Chondrocyte (in vitro differentiated cells): ENCODE results near the gene TMEM121B. TPM values are rescaled to one million over a fixed set of nuclear protein-coding genes. Genes with fewer than 3 reads are reported as not detected.
A peak's percentile ranks its signal among the peaks of the same experiment; 100 is the strongest.

Experiments
- DNase-seq: peaks from one replicate; pipeline ENCODE4 v3.0.0; 2021; ENCODE audit warnings: mixed read lengths, low spot score
- H3K27ac Mint-ChIP-seq: one replicate; pipeline ENCODE4 v1.8.0; 2021; ENCODE audit warnings: mild to moderate bottlenecking, moderate library complexity, mixed read lengths; ENCODE audit not compliant: unreplicated experiment
- H3K27me3 Mint-ChIP-seq: 2 replicates; pipeline ENCODE4 v1.8.0; 2021; ENCODE audit warnings: low read depth, mixed read lengths
- H3K36me3 Mint-ChIP-seq: 2 replicates; pipeline ENCODE4 v1.8.0; 2021; ENCODE audit warnings: low read depth, mixed read lengths
- H3K4me1 Mint-ChIP-seq: 2 replicates; pipeline ENCODE4 v1.8.0; 2021; ENCODE audit warnings: low read depth, mild to moderate bottlenecking, mixed read lengths
- H3K4me3 Mint-ChIP-seq: one replicate; pipeline ENCODE4 v1.8.0; 2021; ENCODE audit warnings: mild to moderate bottlenecking, moderate library complexity, mixed read lengths; ENCODE audit not compliant: unreplicated experiment
- H3K9me3 Mint-ChIP-seq: 2 replicates; pipeline ENCODE4 v1.8.0; 2021; ENCODE audit warnings: low read depth, mixed read lengths
- total RNA-seq: library from RNA; stranded (reverse); gene quantifications from 3 replicates; pipeline ENCODE4 v1.2.1, GENCODE V29; 2021
- TF ChIP-seq, protein P1 (sequence below): fragments of 200-600 bp; sonication (generic); IDR thresholded peaks from 2 replicates; pipeline ENCODE4 v1.5.0; 2021; ENCODE audit warnings: antibody characterized with exemption, mild to moderate bottlenecking, moderate library complexity

TMEM121B gene
- total RNA-seq, 1 donor from 2014 or later, result 0.87 TPM

DNA sequence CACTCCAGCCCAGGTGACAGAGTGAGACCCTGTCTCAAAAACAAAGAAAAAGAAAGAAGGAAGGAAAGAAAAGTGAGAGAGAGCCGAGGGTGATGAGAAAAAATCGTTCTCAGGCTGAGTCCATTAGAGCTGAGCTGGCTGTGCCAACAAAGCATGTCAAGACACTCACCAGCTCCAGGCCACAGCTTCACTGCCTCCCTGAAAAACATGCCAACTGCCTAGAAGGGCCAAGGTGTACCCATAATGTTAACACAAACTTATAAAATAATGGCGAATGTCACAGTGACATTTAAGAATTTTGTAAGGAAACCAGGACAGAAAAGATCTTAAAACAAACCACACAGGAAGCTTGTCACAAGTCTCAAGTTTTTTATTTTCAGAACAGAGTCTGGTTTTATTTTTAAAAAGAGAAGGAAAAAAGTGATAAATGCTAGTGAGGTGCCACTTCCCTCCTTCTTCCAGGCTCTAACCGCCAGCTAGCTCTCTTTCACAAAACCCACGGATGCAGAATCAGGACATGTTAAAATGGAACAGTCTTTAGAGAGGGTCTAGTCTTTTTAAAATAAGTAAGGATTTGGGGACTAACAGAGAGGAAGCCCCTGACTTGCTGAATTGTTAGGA, 5.1 kb downstream of the TMEM121B start:
- DNase-seq, result no peak
- H3K27me3 Mint-ChIP-seq, result no peaks in the 10 kb centered on the region
- no peak overlapping the region for H3K4me3 Mint-ChIP-seq
- no peaks in the 10 kb centered on the region for H3K36me3 Mint-ChIP-seq
- no peak overlapping the region for H3K27ac Mint-ChIP-seq
- H3K9me3 Mint-ChIP-seq, result peaks cover 6% of the 10 kb centered on the region
- TF ChIP-seq, protein P1, sequence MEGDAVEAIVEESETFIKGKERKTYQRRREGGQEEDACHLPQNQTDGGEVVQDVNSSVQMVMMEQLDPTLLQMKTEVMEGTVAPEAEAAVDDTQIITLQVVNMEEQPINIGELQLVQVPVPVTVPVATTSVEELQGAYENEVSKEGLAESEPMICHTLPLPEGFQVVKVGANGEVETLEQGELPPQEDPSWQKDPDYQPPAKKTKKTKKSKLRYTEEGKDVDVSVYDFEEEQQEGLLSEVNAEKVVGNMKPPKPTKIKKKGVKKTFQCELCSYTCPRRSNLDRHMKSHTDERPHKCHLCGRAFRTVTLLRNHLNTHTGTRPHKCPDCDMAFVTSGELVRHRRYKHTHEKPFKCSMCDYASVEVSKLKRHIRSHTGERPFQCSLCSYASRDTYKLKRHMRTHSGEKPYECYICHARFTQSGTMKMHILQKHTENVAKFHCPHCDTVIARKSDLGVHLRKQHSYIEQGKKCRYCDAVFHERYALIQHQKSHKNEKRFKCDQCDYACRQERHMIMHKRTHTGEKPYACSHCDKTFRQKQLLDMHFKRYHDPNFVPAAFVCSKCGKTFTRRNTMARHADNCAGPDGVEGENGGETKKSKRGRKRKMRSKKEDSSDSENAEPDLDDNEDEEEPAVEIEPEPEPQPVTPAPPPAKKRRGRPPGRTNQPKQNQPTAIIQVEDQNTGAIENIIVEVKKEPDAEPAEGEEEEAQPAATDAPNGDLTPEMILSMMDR, result no peak
- no peaks in the 10 kb centered on the region for H3K4me1 Mint-ChIP-seq

DNA sequence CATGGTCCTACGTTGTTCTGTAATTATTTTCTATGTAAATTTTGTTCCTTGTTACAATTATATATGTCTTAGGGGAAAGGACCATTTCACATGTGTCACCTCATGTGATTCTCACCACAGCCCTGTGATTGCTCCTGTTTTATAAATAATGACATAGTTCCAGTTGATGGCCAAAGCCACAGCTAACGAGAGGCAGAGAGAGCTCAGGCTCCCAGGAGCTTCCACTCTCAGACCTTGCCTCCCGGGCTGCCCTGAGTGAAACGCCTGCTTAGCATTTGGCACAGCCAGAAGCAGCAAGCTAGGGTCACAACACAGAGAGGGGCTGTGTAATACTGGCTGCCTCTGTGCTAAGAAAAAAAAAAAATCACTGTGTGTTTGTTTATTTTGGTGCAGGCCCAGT, 5.9 kb downstream of the TMEM121B start:
- H3K4me1 Mint-ChIP-seq, result no peaks in the 10 kb centered on the region

DNA sequence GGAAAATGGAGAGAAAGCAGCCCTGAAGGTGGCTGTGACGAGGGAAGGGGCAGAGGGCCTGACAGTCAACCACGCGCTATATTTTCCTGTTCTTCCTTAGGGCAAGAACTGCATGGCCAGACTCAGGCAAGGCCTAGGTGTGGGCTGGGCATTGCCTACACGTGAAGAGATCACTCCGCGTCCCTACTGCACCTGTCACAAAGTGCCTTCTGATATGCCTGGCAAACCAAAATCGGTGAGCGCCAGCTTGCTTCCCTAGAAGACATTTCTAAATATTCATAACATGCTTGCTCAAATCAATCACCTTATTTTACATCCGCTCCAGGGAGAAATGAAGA, 6.3 kb downstream of the TMEM121B start:
- peaks cover 2% of the 10 kb centered on the region for H3K36me3 Mint-ChIP-seq
- DNase-seq, result peak; percentile 38
- peaks cover 6% of the 10 kb centered on the region for H3K9me3 Mint-ChIP-seq
- H3K27ac Mint-ChIP-seq, result no peak overlapping the region
- H3K4me3 Mint-ChIP-seq, result no peak overlapping the region
- TF ChIP-seq, protein P1, result no peak
- no peaks in the 10 kb centered on the region for H3K4me1 Mint-ChIP-seq
- H3K27me3 Mint-ChIP-seq, result no peaks in the 10 kb centered on the region

More for the DNA sequence above, 5.9 kb downstream of the TMEM121B start:
- TF ChIP-seq, protein P1, result no peak
- Mint-ChIP-seq H3K36me3 (peaks cover 1% of the 10 kb centered on the region), H3K4me3 (no peak overlapping the region), H3K27ac (no peak overlapping the region), H3K9me3 (peaks cover 6% of the 10 kb centered on the region), H3K27me3 (no peaks in the 10 kb centered on the region)
- DNase-seq, result peak; percentile 34

DNA sequence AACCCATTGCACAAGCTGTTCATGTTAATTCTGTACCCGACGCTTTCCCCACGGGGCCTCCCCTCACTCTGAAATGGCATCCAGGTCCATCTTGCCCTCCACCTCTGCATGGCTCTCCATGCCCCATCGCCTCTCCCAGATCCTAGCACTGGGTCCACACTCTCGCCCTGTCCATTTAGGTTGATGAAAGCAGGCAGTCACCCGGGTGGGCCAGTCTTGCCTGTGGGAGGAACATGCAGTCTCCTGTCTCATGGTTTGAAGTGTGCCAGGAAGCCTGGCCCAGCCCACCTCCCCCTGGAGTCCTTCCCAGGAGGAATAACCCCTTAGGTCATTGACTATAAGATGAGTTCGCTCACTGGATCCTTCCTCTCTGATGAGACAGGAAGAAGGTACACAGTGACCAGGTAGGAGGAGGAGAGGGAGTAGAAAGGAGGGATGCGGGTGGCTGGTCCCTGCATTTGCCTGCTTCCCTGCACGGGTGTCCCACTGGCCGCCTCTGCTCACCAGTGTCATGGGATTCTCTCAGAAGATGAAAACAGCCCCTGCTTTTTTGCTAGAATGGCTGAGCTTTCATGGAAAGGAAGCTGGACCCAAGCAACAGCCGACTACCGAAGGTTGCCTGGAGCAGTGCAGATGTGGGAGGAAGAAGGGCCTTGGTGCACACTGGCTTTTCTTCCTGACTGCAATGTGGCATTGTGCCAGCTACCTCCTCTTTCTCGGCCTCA, 6.8 kb downstream of the TMEM121B start:
- no peaks in the 10 kb centered on the region for H3K4me1 Mint-ChIP-seq
- DNase-seq, result peak; percentile 55
- H3K9me3 Mint-ChIP-seq, result peaks cover 6% of the 10 kb centered on the region
- no peaks in the 10 kb centered on the region for H3K27me3 Mint-ChIP-seq
- peaks cover 5% of the 10 kb centered on the region for H3K36me3 Mint-ChIP-seq
- H3K4me3 Mint-ChIP-seq, result no peak overlapping the region
- TF ChIP-seq, protein P1, result no peak
- H3K27ac Mint-ChIP-seq, result no peak overlapping the region

DNA sequence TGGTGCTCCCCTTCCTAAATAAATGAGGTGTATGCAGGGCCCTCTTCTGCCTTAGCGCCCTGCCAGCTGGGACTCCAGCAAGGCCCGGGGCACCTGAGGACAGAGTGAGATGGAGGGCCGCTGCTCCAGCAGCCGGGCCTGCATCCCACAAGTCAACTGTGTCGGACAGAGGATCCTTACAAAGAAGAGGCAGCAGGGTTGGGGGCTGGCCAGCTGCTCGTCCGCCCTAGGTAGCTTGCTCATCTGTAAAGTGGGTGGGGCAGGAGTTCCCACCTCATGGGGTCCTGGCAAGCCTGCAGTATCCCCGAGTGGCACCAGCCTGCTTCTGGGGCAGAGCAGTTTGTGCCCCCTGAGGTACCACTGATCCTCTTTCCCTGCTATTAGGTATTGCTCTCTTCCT, 7.6 kb downstream of the TMEM121B start:
- peak; percentile 86 for DNase-seq
- Mint-ChIP-seq H3K4me1 (no peaks in the 10 kb centered on the region), H3K4me3 (no peak overlapping the region), H3K9me3 (peaks cover 6% of the 10 kb centered on the region), H3K27ac (no peak overlapping the region), H3K27me3 (no peaks in the 10 kb centered on the region), H3K36me3 (peaks cover 5% of the 10 kb centered on the region)
- TF ChIP-seq, protein P1, result no peak
